G401.6 (cell line): ENCODE results near the gene PRR29.

ENCODE experiments used
- FAIRE-seq: peaks from 2 replicates; lab custom pipeline; 2012; peaks lifted over from hg19 to GRCh38; lab: Jason Lieb, UNC

Gene PRR29

DNA sequence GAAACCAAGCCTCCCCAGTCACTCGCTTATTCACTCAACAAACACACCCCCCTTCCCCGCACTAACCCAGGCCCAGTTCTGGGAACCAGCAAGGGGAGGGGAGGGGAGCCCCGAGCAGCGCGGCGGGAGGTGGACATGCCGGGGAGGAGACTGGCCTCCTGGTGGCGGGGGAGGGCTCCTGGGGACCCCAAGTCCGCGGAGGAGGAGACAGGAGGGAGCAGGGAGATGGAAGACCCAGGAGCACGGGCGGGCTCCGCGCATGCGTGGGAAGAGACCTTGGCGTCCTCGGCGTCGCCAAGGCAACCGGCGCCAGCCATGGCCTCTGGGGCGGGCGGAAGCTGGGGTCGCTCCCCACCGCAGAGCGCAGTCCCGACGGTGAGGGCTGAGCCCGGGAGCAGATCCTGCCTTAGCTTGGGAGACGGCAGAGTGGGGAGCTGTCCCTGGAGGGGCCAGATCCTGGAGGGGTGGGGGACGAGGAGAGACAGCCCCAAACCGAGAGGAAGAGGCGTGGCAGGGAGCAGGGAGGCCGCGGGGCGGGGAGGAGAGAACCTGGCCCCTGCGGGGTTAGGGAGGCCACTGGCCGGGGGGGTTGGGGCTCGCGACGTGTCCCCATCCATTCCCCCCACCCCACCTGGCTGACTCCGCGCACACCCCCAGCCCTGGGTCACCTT is at the start of gene PRR29:
PRR29 (plus strand) TSS at position 302 of the 671 bp plus-strand sequence; CDS start at position 316, 14 bp downstream.
- FAIRE-seq, result no peak

- no peak for FAIRE-seq
Observed at GRCh38 chr17:63948521-63948920, 49.6 kb upstream of the PRR29 start.

- FAIRE-seq, result no peak
Observed at GRCh38 chr17:63949576-63950250, 48.4 kb upstream of the PRR29 start.

DNA sequence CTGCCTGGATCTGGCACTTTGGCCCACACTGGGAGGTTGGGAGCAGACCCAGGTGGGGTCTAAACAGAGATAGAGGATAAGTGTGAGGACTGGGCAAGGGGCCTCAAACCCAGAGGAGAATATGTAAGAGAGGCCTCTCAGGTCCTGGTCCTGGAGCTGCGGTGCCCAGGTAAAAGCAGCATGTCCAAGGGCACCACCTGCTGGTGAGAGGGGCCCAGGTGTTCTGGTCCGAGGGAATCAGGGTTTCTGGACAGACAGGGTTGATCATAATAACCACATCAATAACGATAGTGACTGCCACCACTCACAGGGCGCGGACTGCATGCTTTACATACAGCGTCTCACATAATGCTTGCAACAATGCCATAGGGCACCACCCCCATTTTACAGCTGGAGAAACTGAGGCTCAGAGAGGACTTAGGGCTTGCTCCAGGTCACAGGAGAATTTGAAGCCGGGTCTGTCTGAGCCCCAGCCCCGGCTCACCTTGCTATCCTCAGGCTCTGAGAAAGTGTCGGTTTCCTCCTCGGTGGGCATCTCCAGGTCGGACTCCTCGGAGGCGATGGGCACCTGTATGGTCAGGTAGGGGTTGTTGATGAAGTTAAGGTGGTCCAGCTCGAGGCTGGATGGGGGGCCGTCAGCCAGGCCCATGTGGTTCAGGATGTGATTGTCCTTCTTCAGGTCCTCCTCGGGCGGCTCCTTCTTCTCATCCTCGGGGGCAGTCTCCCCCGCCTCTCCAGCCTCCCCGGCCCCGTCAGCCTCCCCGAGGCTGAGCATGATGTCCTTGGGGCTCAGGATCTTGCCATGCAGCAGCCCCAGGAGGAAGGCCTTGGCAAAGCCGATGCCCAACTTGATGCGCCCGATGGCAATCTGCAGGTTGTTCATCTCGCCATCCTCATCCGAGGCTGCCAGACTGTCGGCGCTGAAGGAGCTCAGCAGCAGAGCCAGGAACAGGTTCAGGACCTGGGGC is 46.9 kb upstream of the PRR29 start:
- FAIRE-seq, result no peak

DNA sequence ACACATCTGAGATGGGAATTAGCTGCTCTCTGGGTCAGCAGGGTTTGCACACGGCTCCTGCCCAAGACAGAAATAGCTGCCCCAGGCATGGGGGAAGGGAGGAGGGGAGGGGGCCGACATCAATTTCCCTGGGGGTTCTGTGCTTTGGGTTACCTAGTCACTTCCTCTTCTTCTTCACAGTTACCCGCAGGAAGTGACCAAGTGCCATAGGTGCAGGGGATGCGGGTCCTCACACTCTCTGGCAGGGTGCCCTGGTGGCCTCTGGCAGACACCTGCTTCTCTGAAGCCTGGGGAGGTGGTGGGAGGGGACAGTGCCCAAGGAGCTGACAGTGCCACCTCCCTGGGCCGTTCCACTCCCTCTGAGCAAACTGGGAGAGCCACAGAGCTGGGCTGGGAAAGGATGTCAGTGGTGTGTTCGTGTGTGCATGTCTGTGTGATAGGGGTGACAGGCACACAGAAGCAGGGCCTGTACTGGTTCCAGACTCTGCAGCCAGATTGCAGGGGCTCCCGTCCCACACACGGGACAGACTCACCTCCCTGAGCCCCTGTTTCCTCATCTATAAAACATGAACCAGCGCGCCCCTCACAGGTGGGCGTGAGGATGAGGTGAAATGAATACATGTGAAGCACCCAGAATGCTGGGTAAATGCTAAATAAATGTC is 43.6 kb upstream of the PRR29 start:
- no peak for FAIRE-seq

- no peak for FAIRE-seq
Observed at GRCh38 chr17:63955232-63955631, 42.9 kb upstream of the PRR29 start.

GRCh38 chr17:63955791-63956190 is 42.4 kb upstream of the PRR29 start:
- no peak for FAIRE-seq

DNA sequence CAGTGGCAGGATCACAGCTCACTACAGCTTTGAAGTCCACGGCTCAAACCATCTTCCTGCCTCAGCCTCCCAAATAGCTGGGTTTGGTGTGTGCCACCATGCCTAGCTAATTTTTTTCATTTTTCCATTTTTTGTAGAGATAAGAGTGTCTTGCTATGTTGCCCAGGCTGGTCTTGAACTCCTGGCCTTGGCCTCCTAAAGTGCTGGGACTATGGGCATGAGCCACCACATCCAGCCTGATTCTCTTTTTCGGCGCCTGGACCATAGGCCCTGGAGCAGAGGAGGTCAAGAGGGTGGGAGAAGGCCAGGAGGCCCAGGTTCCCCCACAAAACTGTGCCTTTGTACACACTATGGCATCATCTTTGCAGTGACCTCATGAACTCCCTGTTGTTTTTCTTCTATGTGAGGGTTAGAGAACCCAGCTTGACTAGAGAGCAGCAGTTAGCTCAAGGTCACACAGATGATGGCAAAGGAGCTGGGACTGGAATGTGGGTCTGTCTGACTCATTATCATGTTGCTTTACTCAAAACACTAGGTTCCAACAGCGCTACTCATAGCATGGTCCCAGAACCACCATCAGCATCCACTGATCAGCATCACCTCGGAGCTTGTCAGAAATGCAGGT is 41.7 kb upstream of the PRR29 start:
- no peak for FAIRE-seq

DNA sequence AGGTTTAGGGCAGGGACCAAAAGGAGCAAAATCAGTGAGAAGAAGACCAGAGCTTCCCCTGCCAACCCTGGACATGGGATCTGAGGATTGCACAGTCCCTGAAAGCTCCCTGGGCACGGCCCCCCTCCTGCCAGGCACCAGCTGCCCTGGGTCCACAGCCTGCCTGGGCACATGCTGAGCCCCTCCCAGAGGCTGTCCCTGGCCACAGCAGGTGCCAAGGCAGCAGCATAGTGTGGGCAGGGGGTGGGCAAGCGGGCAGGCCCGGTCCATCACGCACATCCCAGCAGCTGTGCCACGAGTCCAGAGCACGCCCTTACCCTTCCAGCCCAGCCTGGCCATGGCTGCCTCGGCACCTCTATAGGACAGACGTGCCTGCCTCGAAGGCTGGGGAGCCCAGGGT is 38.1 kb upstream of the PRR29 start:
- FAIRE-seq, result no peak

- no peak for FAIRE-seq
Observed at GRCh38 chr17:63960430-63960829, 37.7 kb upstream of the PRR29 start.

GRCh38 chr17:63961355-63962212 is 36.6 kb upstream of the PRR29 start:
- no peak for FAIRE-seq

- no peak for FAIRE-seq
Observed at GRCh38 chr17:63962298-63962744, 35.8 kb upstream of the PRR29 start.

DNA sequence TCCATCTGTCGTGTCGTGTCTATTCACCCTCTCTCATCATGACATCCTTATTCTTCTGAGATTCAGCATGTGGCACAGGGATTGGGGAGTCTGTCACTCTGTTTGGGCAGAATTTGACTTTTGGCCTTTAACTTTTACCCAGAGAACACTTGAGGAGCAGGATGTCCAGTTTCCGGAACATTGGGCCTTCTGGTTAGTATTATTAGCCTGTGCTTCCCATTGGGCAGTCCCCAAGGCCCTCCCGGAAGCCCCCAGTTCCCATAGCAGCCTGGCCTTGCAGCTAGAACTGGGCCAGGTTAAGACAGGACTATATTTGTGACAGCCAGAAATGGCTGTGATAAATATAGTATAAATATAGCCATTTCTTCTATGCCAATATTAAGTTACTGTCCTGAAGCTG is 35.0 kb upstream of the PRR29 start:
- no peak for FAIRE-seq

- FAIRE-seq, result no peak
Observed at GRCh38 chr17:63966646-63967264, 31.4 kb upstream of the PRR29 start.

DNA sequence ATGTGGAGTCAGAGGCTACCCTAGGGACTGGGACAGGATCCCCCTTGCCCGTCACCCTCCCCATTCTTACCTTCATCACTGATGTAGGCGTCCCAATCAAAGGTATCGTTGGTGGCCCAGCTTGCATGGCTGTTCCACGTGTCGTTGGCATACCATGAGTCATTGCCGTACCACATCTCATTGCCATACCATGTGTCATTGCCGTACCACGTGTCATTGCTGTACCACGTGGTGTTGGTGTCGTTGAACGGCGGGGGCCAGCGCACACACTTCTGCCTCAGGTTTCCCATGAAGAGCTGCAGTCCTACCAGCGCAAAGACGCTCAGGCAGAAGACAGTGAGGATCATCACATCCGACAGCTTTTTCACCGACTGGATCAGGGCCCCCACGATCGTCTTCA is 30.2 kb upstream of the PRR29 start:
- FAIRE-seq, result no peak

GRCh38 chr17:63969278-63969677 is 28.9 kb upstream of the PRR29 start:
- FAIRE-seq, result no peak

DNA sequence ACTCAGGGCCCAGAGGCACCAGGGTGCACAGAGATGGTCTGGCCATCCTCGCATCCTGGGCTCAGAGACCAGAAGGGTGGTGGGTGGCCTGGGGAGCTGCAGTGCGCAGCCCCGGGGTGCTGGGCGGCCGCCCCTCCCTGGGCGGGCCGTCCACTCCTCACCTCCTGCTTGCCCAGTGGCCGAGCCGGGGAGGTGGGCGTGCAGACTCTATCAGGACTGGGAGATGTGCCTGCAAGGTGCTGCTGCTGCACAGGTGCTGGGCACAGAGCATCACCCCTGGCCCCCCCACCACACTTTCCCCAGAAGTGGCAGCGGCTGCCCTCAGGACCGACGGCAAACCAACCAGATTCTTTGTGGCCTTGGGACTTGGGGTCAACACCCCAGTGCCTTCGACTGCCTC is 25.4 kb upstream of the PRR29 start, which contains the start of gene SCN4A:
SCN4A (minus strand) TSS at position 123 of the 400 bp plus-strand sequence; CDS start at position 46, 77 bp downstream.
- no peak for FAIRE-seq

DNA sequence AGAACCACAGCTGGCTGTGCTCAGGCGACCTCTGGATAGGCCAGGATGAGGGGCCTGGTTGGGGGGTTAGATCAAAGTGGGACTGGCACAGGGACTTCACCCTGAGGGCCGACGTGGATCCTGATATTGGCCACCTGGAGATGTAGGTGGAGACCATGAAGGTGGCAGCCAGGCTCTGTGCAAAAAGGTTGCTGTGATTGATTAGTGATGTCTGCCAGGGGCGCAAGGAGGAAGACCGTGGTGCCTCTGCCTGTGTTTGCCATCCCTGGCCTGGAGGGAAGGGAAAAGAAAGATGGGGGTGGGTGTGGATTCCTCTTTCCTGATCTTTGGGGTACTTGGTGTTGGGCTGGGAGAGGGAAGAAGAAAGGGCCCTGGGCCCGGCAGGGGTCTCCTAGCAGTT is 24.9 kb upstream of the PRR29 start:
- no peak for FAIRE-seq

- no peak for FAIRE-seq
Observed at GRCh38 chr17:63973930-63974593, 24.1 kb upstream of the PRR29 start.
